ENCODE results near the gene MRPL21.

- TF ChIP-seq, protein P1, sequence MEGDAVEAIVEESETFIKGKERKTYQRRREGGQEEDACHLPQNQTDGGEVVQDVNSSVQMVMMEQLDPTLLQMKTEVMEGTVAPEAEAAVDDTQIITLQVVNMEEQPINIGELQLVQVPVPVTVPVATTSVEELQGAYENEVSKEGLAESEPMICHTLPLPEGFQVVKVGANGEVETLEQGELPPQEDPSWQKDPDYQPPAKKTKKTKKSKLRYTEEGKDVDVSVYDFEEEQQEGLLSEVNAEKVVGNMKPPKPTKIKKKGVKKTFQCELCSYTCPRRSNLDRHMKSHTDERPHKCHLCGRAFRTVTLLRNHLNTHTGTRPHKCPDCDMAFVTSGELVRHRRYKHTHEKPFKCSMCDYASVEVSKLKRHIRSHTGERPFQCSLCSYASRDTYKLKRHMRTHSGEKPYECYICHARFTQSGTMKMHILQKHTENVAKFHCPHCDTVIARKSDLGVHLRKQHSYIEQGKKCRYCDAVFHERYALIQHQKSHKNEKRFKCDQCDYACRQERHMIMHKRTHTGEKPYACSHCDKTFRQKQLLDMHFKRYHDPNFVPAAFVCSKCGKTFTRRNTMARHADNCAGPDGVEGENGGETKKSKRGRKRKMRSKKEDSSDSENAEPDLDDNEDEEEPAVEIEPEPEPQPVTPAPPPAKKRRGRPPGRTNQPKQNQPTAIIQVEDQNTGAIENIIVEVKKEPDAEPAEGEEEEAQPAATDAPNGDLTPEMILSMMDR (conservative IDR thresholded peaks at IDR 0.05; ENCODE audit: low read depth, low read length) = no peak
- TF ChIP-seq EZH2 (IDR thresholded peaks at IDR 0.05; ENCODE audit: borderline replicate concordance, low read depth, low read length, poor library complexity, severe bottlenecking) = no peak
These were observed 716 bp upstream of the MRPL21 start for GRCh38 chr11:68904248-68904847.

Data from A673 (cell line).